Measurements from ENCODE around the gene SLC38A1. TPM values are rescaled to one million over a fixed set of nuclear protein-coding genes. Genes with fewer than 3 reads are reported as not detected.
"Not testable (repeated sequence)": the region's sequence is repeated elsewhere in the genome, so short reads cannot be mapped to it uniquely, and the experiment has no call there.

The SLC38A1 gene
- total RNA-seq, 3 donors from 2014 or later: 7.8 to 219 (median 101) TPM

- no peaks in the 10 kb centered on the region for H3K36me3 ChIP-seq
- H3K27me3 ChIP-seq: no peaks in the 10 kb centered on the region
- no peak for DNase-seq (ENCODE audit: low spot score in 2 of 2)
- no peak overlapping the region for H3K27ac ChIP-seq
- H3K4me1 ChIP-seq: no peaks in the 10 kb centered on the region
- intact Hi-C loops (cut with DNase I; ENCODE audit: low total_unique reads): loop anchor here (10.0 kb wide), 1 partner anchor 67 kb away; the partner anchor contains the start of gene SLC38A1
- H3K9me3 ChIP-seq: no peaks in the 10 kb centered on the region
- H3K4me3 ChIP-seq: no peak overlapping the region
- TF ChIP-seq POLR2AphosphoS5 (IDR thresholded peaks at IDR 0.05) (no peak), CTCF (IDR thresholded peaks at IDR 0.05) (no peak)
Measured at GRCh38 chr12:46197883-46198282, 71.0 kb downstream of the SLC38A1 start.

GRCh38 chr12:46190533-46190932, 78.3 kb downstream of the SLC38A1 start:
- intact Hi-C loops (cut with DNase I; ENCODE audit: low total_unique reads): loop anchor here (10.0 kb wide), 1 partner anchor 74 kb away; the partner anchor contains the start of gene SLC38A1
- H3K27ac ChIP-seq; H3K4me3 ChIP-seq; H3K36me3 ChIP-seq; H3K27me3 ChIP-seq; H3K4me1 ChIP-seq; DNase-seq (ENCODE audit: low spot score in 2 of 2); H3K9me3 ChIP-seq: not testable (repeated sequence)

- no peak overlapping the region for H3K27ac ChIP-seq
- peaks cover 0 to 8% of the 10 kb centered on the region in 2 donors for H3K4me1 ChIP-seq
- no peaks in the 10 kb centered on the region for H3K27me3 ChIP-seq
- intact Hi-C loops (cut with DNase I; ENCODE audit: low total_unique reads): no loop called here
- no peaks in the 10 kb centered on the region for H3K9me3 ChIP-seq
- no peak overlapping the region for H3K4me3 ChIP-seq
- DNase-seq (ENCODE audit: low spot score in 2 of 2): no peak
- TF ChIP-seq POLR2A (IDR thresholded peaks at IDR 0.05) (no peak), POLR2AphosphoS5 (IDR thresholded peaks at IDR 0.05) (no peak), CTCF (IDR thresholded peaks at IDR 0.05) (no peak)
- no peaks in the 10 kb centered on the region for H3K36me3 ChIP-seq
Measured at GRCh38 chr12:46188170-46188569, 80.7 kb downstream of the SLC38A1 start.

- DNase-seq (ENCODE audit: low spot score in 2 of 2): peak in 1 of 2 donors; percentile 55
- Histone ChIP-seq H3K27me3 (no peaks in the 10 kb centered on the region), H3K4me3 (no peak overlapping the region), H3K36me3 (no peaks in the 10 kb centered on the region), H3K9me3 (no peaks in the 10 kb centered on the region), H3K4me1 (peaks cover 0 to 8% of the 10 kb centered on the region in 2 donors), H3K27ac (peak overlapping the region; percentile 17 to 35)
- intact Hi-C loops (cut with DNase I; ENCODE audit: low total_unique reads): no loop called here
- TF ChIP-seq POLR2AphosphoS5 (IDR thresholded peaks at IDR 0.05) (no peak), CTCF (IDR thresholded peaks at IDR 0.05) (no peak), POLR2A (IDR thresholded peaks at IDR 0.05) (no peak)
Measured at GRCh38 chr12:46187023-46187422, 81.8 kb downstream of the SLC38A1 start.

- Histone ChIP-seq H3K27me3 (no peaks in the 10 kb centered on the region), H3K9me3 (no peaks in the 10 kb centered on the region), H3K4me3 (no peak overlapping the region), H3K27ac (no peak overlapping the region), H3K36me3 (no peaks in the 10 kb centered on the region), H3K4me1 (peaks cover 0 to 8% of the 10 kb centered on the region in 2 donors)
- intact Hi-C loops (cut with DNase I; ENCODE audit: low total_unique reads): no loop called here
- TF ChIP-seq POLR2AphosphoS5 (IDR thresholded peaks at IDR 0.05) (no peak), CTCF (IDR thresholded peaks at IDR 0.05) (no peak), POLR2A (IDR thresholded peaks at IDR 0.05) (no peak)
- DNase-seq (ENCODE audit: low spot score in 2 of 2): no peak
Measured at GRCh38 chr12:46186088-46186487, 82.8 kb downstream of the SLC38A1 start.

GRCh38 chr12:46185686-46186085, 83.2 kb downstream of the SLC38A1 start:
- Histone ChIP-seq H3K4me3 (no peak overlapping the region), H3K27me3 (no peaks in the 10 kb centered on the region), H3K9me3 (no peaks in the 10 kb centered on the region), H3K27ac (no peak overlapping the region), H3K4me1 (peaks cover 0 to 8% of the 10 kb centered on the region in 2 donors), H3K36me3 (no peaks in the 10 kb centered on the region)
- DNase-seq (ENCODE audit: low spot score in 2 of 2): no peak
- TF ChIP-seq CTCF (IDR thresholded peaks at IDR 0.05) (no peak), POLR2A (IDR thresholded peaks at IDR 0.05) (no peak), POLR2AphosphoS5 (IDR thresholded peaks at IDR 0.05) (no peak)
- intact Hi-C loops (cut with DNase I; ENCODE audit: low total_unique reads): no loop called here
